Nephron progenitor cell (in vitro differentiated cells): ENCODE measurements around the gene SH2D1B.

ENCODE experiments used
- DNase-seq: peaks from one replicate; pipeline ENCODE4 v3.0.0; 2021
- H3K27ac Mint-ChIP-seq: 2 replicates; pipeline ENCODE4 v1.8.0; 2021; ENCODE audit warnings: mild to moderate bottlenecking, moderate library complexity, mixed read lengths
- H3K27me3 Mint-ChIP-seq: 2 replicates; pipeline ENCODE4 v1.8.0; 2021; ENCODE audit warnings: mild to moderate bottlenecking, low read depth, mixed read lengths; ENCODE audit not compliant: poor library complexity
- H3K36me3 Mint-ChIP-seq: 2 replicates; pipeline ENCODE4 v1.8.0; 2021; ENCODE audit warnings: low read depth, mixed read lengths
- H3K4me1 Mint-ChIP-seq: 2 replicates; pipeline ENCODE4 v1.8.0; 2021; ENCODE audit warnings: mixed read lengths
- H3K4me3 Mint-ChIP-seq: 2 replicates; pipeline ENCODE4 v1.8.0; 2021; ENCODE audit warnings: mild to moderate bottlenecking, moderate library complexity, mixed read lengths
- H3K9me3 Mint-ChIP-seq: 2 replicates; pipeline ENCODE4 v1.8.0; 2021; ENCODE audit warnings: mild to moderate bottlenecking, moderate library complexity, mixed read lengths
- TF ChIP-seq, protein P1 (sequence below): fragments of 200-600 bp; sonication (generic); IDR thresholded peaks from 2 replicates; pipeline ENCODE4 v1.5.0; 2021; ENCODE audit warnings: antibody characterized with exemption

SH2D1B gene

DNA sequence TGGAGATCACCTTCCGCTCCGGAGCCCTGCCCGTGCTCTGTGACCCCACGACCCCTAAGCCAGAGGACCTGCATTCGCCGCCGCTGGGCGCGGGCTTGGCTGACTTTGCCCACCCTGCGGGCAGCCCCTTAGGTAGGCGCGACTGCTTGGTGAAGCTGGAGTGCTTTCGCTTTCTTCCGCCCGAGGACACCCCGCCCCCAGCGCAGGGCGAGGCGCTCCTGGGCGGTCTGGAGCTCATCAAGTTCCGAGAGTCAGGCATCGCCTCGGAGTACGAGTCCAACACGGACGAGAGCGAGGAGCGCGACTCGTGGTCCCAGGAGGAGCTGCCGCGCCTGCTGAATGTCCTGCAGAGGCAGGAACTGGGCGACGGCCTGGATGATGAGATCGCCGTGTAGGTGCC, 44.9 kb downstream of the SH2D1B start:
- H3K36me3 Mint-ChIP-seq, result no peaks in the 10 kb centered on the region
- H3K4me1 Mint-ChIP-seq, result peaks cover 15% of the 10 kb centered on the region
- DNase-seq, result no peak
- no peak overlapping the region for H3K4me3 Mint-ChIP-seq
- no peaks in the 10 kb centered on the region for H3K9me3 Mint-ChIP-seq
- no peak overlapping the region for H3K27ac Mint-ChIP-seq
- TF ChIP-seq, protein P1, sequence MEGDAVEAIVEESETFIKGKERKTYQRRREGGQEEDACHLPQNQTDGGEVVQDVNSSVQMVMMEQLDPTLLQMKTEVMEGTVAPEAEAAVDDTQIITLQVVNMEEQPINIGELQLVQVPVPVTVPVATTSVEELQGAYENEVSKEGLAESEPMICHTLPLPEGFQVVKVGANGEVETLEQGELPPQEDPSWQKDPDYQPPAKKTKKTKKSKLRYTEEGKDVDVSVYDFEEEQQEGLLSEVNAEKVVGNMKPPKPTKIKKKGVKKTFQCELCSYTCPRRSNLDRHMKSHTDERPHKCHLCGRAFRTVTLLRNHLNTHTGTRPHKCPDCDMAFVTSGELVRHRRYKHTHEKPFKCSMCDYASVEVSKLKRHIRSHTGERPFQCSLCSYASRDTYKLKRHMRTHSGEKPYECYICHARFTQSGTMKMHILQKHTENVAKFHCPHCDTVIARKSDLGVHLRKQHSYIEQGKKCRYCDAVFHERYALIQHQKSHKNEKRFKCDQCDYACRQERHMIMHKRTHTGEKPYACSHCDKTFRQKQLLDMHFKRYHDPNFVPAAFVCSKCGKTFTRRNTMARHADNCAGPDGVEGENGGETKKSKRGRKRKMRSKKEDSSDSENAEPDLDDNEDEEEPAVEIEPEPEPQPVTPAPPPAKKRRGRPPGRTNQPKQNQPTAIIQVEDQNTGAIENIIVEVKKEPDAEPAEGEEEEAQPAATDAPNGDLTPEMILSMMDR, result no peak
- peaks cover 5% of the 10 kb centered on the region for H3K27me3 Mint-ChIP-seq

DNA sequence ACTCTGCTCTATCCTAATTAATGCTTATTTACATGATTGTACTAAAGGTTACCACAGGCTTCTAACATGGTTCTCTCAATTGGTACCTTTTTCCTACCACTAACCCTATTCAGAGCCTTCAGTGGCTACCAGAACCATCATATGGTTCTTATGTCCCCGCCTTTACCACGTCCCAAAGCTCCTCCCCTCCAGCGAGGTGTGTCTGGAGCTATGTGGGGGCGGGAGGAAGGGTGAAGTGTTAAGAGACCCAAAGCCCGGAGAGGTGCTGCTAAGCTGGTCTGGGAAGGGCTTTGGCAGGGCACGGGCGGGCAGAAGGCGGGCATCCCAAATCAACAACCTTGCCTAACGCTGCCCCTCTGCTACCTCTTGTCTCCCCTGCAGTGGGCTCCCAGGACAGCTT, 45.3 kb downstream of the SH2D1B start:
- TF ChIP-seq, protein P1, result no peak
- Mint-ChIP-seq H3K9me3 (no peaks in the 10 kb centered on the region), H3K27ac (no peak overlapping the region), H3K27me3 (peaks cover 6% of the 10 kb centered on the region), H3K4me1 (peaks cover 15% of the 10 kb centered on the region), H3K36me3 (no peaks in the 10 kb centered on the region), H3K4me3 (no peak overlapping the region)
- no peak for DNase-seq

DNA sequence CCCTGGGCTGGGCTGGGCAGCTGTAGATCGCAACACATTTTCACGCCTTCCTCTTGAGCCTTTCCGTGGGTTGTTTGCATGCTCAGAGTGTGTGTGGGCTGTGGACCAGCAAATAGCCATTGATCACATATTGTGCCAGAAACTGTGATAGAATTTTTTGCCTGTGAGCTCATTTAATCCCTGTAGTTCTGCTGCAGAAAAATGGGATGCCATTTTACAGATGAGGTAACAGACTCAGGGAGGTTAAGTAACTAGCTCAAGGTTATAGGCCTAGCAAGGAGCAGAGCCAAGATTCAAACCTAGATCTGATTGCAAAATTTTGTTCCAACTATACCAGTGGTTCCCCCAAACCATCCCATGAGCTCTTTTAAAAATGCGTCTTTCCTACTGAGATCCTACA, 45.8 kb downstream of the SH2D1B start:
- no peak overlapping the region for H3K27ac Mint-ChIP-seq
- TF ChIP-seq, protein P1, result no peak

DNA sequence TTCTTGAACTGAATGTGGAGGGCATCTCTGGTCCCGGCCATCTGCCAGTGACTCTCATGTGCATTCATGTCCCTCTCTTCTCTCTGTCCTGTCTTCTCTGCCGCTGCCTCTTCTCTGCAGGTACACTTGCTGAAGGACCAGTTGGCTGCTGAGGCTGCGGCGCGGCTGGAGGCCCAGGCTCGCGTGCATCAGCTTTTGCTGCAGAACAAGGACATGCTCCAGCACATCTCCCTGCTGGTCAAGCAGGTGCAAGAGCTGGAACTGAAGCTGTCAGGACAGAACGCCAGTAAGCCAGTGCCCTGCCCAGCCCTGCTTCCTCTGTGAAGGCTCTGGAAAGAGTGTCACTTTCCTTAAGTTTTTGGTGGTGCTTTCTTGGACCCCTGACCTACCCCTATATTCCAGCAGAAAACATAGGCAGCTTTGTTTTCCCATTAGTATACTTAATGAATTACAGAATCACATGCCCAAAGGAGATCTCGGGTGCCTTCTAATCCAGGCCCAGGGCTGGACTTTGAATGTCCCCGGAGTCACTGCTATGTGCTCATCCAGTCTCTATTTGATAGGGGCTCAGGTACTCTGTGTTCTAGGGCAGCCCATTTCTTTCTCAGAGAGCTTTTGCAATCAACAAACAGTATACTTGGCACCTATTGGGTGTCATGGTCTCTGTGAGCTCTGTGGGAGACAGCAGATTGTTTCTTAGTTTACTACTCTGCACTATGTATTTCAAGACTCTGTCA, 46.5 kb downstream of the SH2D1B start:
- no peaks in the 10 kb centered on the region for H3K36me3 Mint-ChIP-seq
- no peak overlapping the region for H3K27ac Mint-ChIP-seq
- TF ChIP-seq, protein P1, result no peak
- H3K4me1 Mint-ChIP-seq, result peaks cover 15% of the 10 kb centered on the region
- no peak for DNase-seq
- H3K4me3 Mint-ChIP-seq, result no peak overlapping the region
- no peaks in the 10 kb centered on the region for H3K9me3 Mint-ChIP-seq
- peaks cover 6% of the 10 kb centered on the region for H3K27me3 Mint-ChIP-seq

More for the DNA sequence above, 45.8 kb downstream of the SH2D1B start:
- Mint-ChIP-seq H3K9me3 (no peaks in the 10 kb centered on the region), H3K4me1 (peaks cover 15% of the 10 kb centered on the region), H3K36me3 (no peaks in the 10 kb centered on the region), H3K27me3 (peaks cover 6% of the 10 kb centered on the region), H3K4me3 (no peak overlapping the region)
- DNase-seq, result no peak

DNA sequence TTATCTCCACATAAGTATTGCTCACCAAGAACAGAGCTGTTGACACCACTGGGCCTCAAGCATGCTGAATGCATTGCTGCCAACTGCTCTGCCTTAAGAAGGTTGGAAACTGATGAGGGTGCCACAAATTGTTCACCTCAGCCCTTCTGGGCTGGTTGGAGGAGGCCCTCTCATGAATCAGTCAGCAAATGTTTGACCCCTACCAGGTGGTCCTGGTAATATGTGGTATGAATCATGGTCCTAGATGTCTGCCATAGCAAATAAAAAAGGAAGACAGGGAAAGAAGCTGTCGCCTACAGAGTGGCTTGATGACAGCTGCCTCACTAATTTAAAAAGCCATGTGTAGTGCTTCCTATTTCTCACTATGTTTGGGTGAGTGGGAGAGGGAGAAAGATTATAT, 47.4 kb downstream of the SH2D1B start:
- Mint-ChIP-seq H3K4me1 (peaks cover 20% of the 10 kb centered on the region), H3K4me3 (no peak overlapping the region), H3K27ac (no peak overlapping the region), H3K27me3 (peaks cover 6% of the 10 kb centered on the region), H3K9me3 (no peaks in the 10 kb centered on the region), H3K36me3 (no peaks in the 10 kb centered on the region)
- TF ChIP-seq, protein P1, result no peak
- no peak for DNase-seq

DNA sequence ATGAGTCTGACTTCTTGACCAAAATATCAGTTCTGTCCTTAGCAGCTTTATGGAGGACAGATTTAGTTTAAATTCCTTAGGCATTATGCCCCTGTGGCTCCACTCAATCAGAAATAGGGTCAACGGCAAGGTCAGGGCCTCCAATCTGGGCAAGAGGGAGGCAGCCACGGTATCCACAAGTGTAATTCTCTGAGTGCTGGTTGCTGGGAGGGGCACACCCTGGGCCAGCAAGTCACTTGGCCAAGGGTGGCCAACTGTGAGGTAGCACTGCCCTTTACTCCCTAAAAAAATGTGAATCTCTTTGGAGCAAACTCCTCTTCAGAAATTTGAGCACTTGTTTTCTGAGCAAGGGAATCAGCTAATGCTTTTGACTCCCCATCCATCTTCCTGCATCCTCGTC, 48.1 kb downstream of the SH2D1B start:
- H3K4me1 Mint-ChIP-seq, result peaks cover 20% of the 10 kb centered on the region
- no peak overlapping the region for H3K4me3 Mint-ChIP-seq
- H3K9me3 Mint-ChIP-seq, result no peaks in the 10 kb centered on the region
- H3K27ac Mint-ChIP-seq, result no peak overlapping the region
- H3K27me3 Mint-ChIP-seq, result peaks cover 6% of the 10 kb centered on the region
- TF ChIP-seq, protein P1, result no peak
- H3K36me3 Mint-ChIP-seq, result no peaks in the 10 kb centered on the region
- DNase-seq, result no peak
